ENCODE data around the gene PHF19. TPM values are rescaled to one million over a fixed set of nuclear protein-coding genes. Genes with fewer than 3 reads are reported as not detected.

Gene PHF19
- total and polyA plus RNA-seq, 10 of the 15 experiments (the other 5 are each of a cell fraction or from before 2014, with no cell fraction given): 26.0 to 133 (median 87.7) TPM

GRCh38 chr9:120892748-120893610 lies 16.0 kb upstream of the PHF19 start (continued):
- TF ChIP-seq TAF1 (IDR thresholded peaks at IDR 0.05; ENCODE audit: borderline replicate concordance, low read depth, low read length): peak; percentile 22; the same call in 1 of the 2 replicates
- TF ChIP-seq TARDBP (IDR thresholded peaks at IDR 0.05; ENCODE audit: borderline replicate concordance): 0 out of 2 replicates have a peak, but pooled peaks have one; percentile 29
- TF ChIP-seq MYB (IDR thresholded peaks at IDR 0.05; ENCODE audit: borderline replicate concordance, low read depth, low read length): 0 out of 2 replicates have a peak, but pooled peaks have one; percentile 24
- no peak for TF ChIP-seq ZSCAN29 (IDR thresholded peaks at IDR 0.05)
- peak; percentile 97 for TF ChIP-seq ZNF592 (IDR thresholded peaks at IDR 0.05)
- 0 out of 2 replicates have a peak, but pooled peaks have one; percentile 48 for TF ChIP-seq POLR2AphosphoS2 (IDR thresholded peaks at IDR 0.05; ENCODE audit: low read depth, low read length)
- TF ChIP-seq NFIC (IDR thresholded peaks at IDR 0.05; ENCODE audit: low read depth, low read length): no peak
- peak; percentile 37; the same call in 1 of the 2 replicates for TF ChIP-seq NBN (IDR thresholded peaks at IDR 0.05)
- TF ChIP-seq MXI1 (IDR thresholded peaks at IDR 0.05; ENCODE audit: low read depth, low read length): no peak
- no peak for TF ChIP-seq FOXK2 (IDR thresholded peaks at IDR 0.05)
- no peak for TF ChIP-seq STAT1 (conservative IDR thresholded peaks at IDR 0.05)

Data from GM12878 (cell line).